HCT116 (cell line): Measurements from ENCODE around the gene PTPN1. TPM values are rescaled to one million over a fixed set of nuclear protein-coding genes. Genes with fewer than 3 reads are reported as not detected.

Experiments
- ATAC-seq: fragments of 200-7000 bp; cut with Tn5 transposase; 2 replicates; pipeline ENCODE4 v1.9.1; 2020; ENCODE audit warnings: mild to moderate bottlenecking, moderate library complexity
- BruUV-seq: library from RNA; stranded (reverse); fragments of 400-500 nt; replicated peaks from 2 replicates; lab custom pipeline; 2021; lab: Mats Ljungman, UMichigan
- CTCF ChIA-PET: fragments of 300-600 bp; sonication (Branson Sonifier 250); formaldehyde crosslinking; loops from one replicate; lab custom pipeline; 2021; ENCODE audit warnings: antibody characterized with exemption; lab: Charles Lee
- POLR2A ChIA-PET: fragments of 300-600, 350-600 bp; sonication (Branson Sonifier 250); formaldehyde crosslinking; loops from one replicate; lab custom pipeline; 2021; ENCODE audit warnings: antibody characterized with exemption; lab: Charles Lee
- RAD21 ChIA-PET, 2 experiments: fragments of 300-600 bp; sonication (Branson Sonifier 250); formaldehyde crosslinking; loops; one replicate each; lab custom pipeline; 2023; ENCODE audit warnings: low total read pairs in 2 of 2; ENCODE audit not compliant: uncharacterized antibody in 2 of 2, unreplicated experiment in 2 of 2, low non-redundant PET in 1 of 2; lab: Charles Lee
- DNase-seq: peaks from one replicate; pipeline ENCODE4 v3.0.0-alpha.2; 2010; ENCODE audit warnings: low read depth, low spot score
- H2AFZ ChIP-seq: fragments of 200-600 bp; shearing (Covaris generic), sonication (generic); 2 replicates; pipeline ENCODE4 v1.6.1; 2017; ENCODE audit warnings: low read depth, mixed run types, mixed read lengths, antibody characterized with exemption, low read length; ENCODE audit not compliant: poor library complexity, severe bottlenecking
- H3K27ac ChIP-seq: 2 replicates; pipeline ENCODE4 v1.5.1; 2012; ENCODE audit warnings: low read depth, low read length
- H3K27me3 ChIP-seq: fragments of 200-600 bp; sonication (generic); 2 replicates; pipeline ENCODE4 v1.6.1; 2016; ENCODE audit warnings: mixed run types, low read length, mixed read lengths; ENCODE audit not compliant: insufficient read depth
- H3K36me3 ChIP-seq, 2 experiments: fragments of 200-500 bp in 1 of 2; fragments of 200-600 bp in 1 of 2; sonication (Bioruptor generic) in 1 of 2; sonication (generic) in 1 of 2; 2 replicates each; pipeline versions ENCODE4 v1.5.1 to v1.6.1; 2014 to 2016; ENCODE audit warnings: low read length in 2 of 2, inconsistent platforms in 1 of 2, mixed read lengths in 1 of 2, mixed run types in 1 of 2; ENCODE audit not compliant: insufficient read depth in 2 of 2, control insufficient read depth in 1 of 2
- H3K4me1 ChIP-seq, 2 experiments: fragments of 200-600 bp in 1 of 2; sonication (generic) in 1 of 2; 2 replicates each; pipeline versions ENCODE4 v1.5.1 to v1.6.1; 2012 to 2017; ENCODE audit warnings: low read length in 2 of 2, inconsistent platforms in 1 of 2, mild to moderate bottlenecking in 1 of 2, mixed read lengths in 1 of 2, mixed run types in 1 of 2, moderate library complexity in 1 of 2; ENCODE audit not compliant: insufficient read depth in 2 of 2, control insufficient read depth in 1 of 2
- H3K4me2 ChIP-seq: fragments of 200-600 bp; sonication (generic); 2 replicates; pipeline ENCODE4 v1.6.1; 2017; ENCODE audit warnings: mixed run types, low read length, mixed read lengths
- H3K4me3 ChIP-seq, 2 experiments: fragments of 200-600 bp in 1 of 2; sonication (generic) in 1 of 2; replicated peaks in 1 of 2; 2 replicates each; pipeline ENCODE4 v1.5.1; 2011 to 2016; ENCODE audit warnings: low read length in 2 of 2, control low read depth in 1 of 2, low read depth in 1 of 2, mild to moderate bottlenecking in 1 of 2, mixed read lengths in 1 of 2, mixed run types in 1 of 2
- H3K79me2 ChIP-seq: fragments of 200-600 bp; sonication (generic); 2 replicates; pipeline ENCODE4 v1.6.1; 2017; ENCODE audit warnings: mild to moderate bottlenecking, mixed run types, low read length, moderate library complexity, mixed read lengths; ENCODE audit not compliant: insufficient read depth
- H3K9ac ChIP-seq: fragments of 200-600 bp; sonication (generic); 2 replicates; pipeline ENCODE4 v1.6.1; 2016; ENCODE audit warnings: low read length, mixed read lengths
- H3K9me2 ChIP-seq: fragments of 200-600 bp; sonication (generic), shearing (Covaris generic); 2 replicates; pipeline ENCODE4 v1.6.1; 2017; ENCODE audit warnings: mixed run types, mild to moderate bottlenecking, moderate library complexity; ENCODE audit not compliant: insufficient read depth
- H3K9me3 ChIP-seq, 2 experiments: fragments of 200-500 bp in 1 of 2; fragments of 200-600 bp in 1 of 2; sonication (Bioruptor generic) in 1 of 2; sonication (generic) in 1 of 2; 2 replicates each; pipeline ENCODE4 v1.6.1; 2014 to 2017; ENCODE audit warnings: low read length in 2 of 2, mixed read lengths in 2 of 2, inconsistent platforms in 1 of 2, low read depth in 1 of 2, mild to moderate bottlenecking in 1 of 2, mixed run types in 1 of 2, moderate library complexity in 1 of 2; ENCODE audit not compliant: control insufficient read depth in 1 of 2, insufficient read depth in 1 of 2
- H4K20me1 ChIP-seq: fragments of 200-600 bp; sonication (generic), shearing (Covaris generic); 2 replicates; pipeline ENCODE4 v1.6.1; 2017; ENCODE audit warnings: mixed run types, mild to moderate bottlenecking, moderate library complexity; ENCODE audit not compliant: insufficient read depth
- CBX3 ChIP-seq: IDR thresholded peaks from 2 replicates; pipeline ENCODE4 v1.6.1; 2012; ENCODE audit warnings: low read depth
- CEBPB ChIP-seq: IDR thresholded peaks from 2 replicates; pipeline ENCODE4 v1.6.1; 2012; ENCODE audit warnings: low read depth
- ELF1 ChIP-seq: IDR thresholded peaks from 2 replicates; pipeline ENCODE4 v1.6.1; 2012; ENCODE audit warnings: low read depth, borderline replicate concordance
- EZH2phosphoT487 ChIP-seq: fragments of 200-600 bp; IDR thresholded peaks from 2 replicates; pipeline ENCODE4 v1.6.1; 2018; ENCODE audit warnings: antibody characterized with exemption, borderline replicate concordance
- FOSL1 ChIP-seq: IDR thresholded peaks from 2 replicates; pipeline ENCODE4 v1.6.1; 2012; ENCODE audit warnings: low read depth
- JUND ChIP-seq: IDR thresholded peaks from 2 replicates; pipeline ENCODE4 v1.6.1; 2012
- POLR2A ChIP-seq: IDR thresholded peaks from 2 replicates; pipeline ENCODE4 v1.7.0; 2011; ENCODE audit warnings: borderline replicate concordance; ENCODE audit not compliant: insufficient read depth, insufficient read length; ENCODE audit errors: extremely low read depth
- SIN3A ChIP-seq: IDR thresholded peaks from 2 replicates; pipeline ENCODE4 v1.6.1; 2012; ENCODE audit warnings: low read depth
- YY1 ChIP-seq: IDR thresholded peaks from 2 replicates; pipeline ENCODE4 v1.6.1; 2011; ENCODE audit warnings: low read length, low read depth, moderate library complexity, mild to moderate bottlenecking; ENCODE audit not compliant: insufficient replicate concordance; ENCODE audit errors: extremely low read depth
- ZFX ChIP-seq: fragments of 450-650 bp; IDR thresholded peaks from 2 replicates; pipeline ENCODE4 v1.6.1; 2017
- intact Hi-C: fragments of 100-400 bp; cut with micrococcal nuclease; formaldehyde crosslinking; loops from 2 replicates; pipeline ENCODE4 v1.10.0; 2022
- total RNA-seq: library from RNA; stranded (reverse); gene quantifications from one replicate; pipeline ENCODE4 v1.2.1, GENCODE V29; 2021; ENCODE audit not compliant: unreplicated experiment
- TF ChIP-seq, protein P1 (sequence below): IDR thresholded peaks from 2 replicates; pipeline ENCODE4 v1.6.1; 2012; ENCODE audit warnings: low read depth
- TF ChIP-seq, protein P2 (sequence below): IDR thresholded peaks from 2 replicates; pipeline ENCODE4 v1.6.1; 2012
- TF ChIP-seq, protein P3 (sequence below): IDR thresholded peaks from 2 replicates; pipeline ENCODE4 v1.6.1; 2012

The PTPN1 gene
- total RNA-seq, 1 experiment from 2014 or later: 47.5 TPM

DNA sequence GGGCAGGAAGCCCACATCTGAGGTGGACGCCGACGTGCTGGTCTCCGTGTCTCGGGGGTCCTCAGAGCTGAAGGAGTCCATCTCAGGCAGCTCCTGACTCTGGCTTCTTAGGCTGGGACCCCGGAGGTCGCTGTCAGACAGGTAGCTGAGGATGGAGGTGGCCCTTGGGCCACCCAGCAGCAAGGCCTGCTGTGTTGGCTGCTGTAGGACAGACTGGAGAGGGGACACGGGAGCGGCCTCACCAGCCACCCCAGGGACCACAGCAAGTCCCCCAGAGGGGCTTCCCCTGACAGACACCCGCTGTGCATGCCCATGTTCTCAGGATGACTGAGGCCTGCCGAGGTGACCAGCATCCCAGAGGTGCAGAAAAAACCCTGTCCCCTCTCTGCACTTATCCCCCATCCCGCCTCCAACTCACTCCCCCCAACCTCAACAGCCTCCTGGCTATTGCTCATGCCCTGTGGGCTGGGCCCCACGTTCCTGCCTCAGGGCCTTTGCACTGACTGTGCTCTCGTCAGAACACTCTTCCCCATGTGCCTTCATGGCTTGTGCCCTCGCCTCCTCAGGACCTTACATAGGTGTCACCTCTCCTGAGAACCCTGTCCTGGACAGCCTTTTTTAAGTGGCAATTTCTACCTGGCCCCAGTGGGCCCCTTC is 92.4 kb downstream of the PTPN1 start:
- no peaks in the 10 kb centered on the region for H3K79me2 ChIP-seq
- H3K9ac ChIP-seq: no peak overlapping the region
- H2AFZ ChIP-seq: no peak overlapping the region
- no peaks in the 10 kb centered on the region for H4K20me1 ChIP-seq
- H3K4me2 ChIP-seq: no peak overlapping the region
- H3K36me3 ChIP-seq: no peaks in the 10 kb centered on the region
- POLR2A ChIA-PET: no interaction called here
- TF ChIP-seq POLR2A (no peak), FOSL1 (no peak), JUND (no peak), CBX3 (no peak), ELF1 (no peak), ZFX (no peak), SIN3A (no peak), YY1 (no peak), CEBPB (no peak), EZH2phosphoT487 (no peak)
- TF ChIP-seq, protein P1, sequence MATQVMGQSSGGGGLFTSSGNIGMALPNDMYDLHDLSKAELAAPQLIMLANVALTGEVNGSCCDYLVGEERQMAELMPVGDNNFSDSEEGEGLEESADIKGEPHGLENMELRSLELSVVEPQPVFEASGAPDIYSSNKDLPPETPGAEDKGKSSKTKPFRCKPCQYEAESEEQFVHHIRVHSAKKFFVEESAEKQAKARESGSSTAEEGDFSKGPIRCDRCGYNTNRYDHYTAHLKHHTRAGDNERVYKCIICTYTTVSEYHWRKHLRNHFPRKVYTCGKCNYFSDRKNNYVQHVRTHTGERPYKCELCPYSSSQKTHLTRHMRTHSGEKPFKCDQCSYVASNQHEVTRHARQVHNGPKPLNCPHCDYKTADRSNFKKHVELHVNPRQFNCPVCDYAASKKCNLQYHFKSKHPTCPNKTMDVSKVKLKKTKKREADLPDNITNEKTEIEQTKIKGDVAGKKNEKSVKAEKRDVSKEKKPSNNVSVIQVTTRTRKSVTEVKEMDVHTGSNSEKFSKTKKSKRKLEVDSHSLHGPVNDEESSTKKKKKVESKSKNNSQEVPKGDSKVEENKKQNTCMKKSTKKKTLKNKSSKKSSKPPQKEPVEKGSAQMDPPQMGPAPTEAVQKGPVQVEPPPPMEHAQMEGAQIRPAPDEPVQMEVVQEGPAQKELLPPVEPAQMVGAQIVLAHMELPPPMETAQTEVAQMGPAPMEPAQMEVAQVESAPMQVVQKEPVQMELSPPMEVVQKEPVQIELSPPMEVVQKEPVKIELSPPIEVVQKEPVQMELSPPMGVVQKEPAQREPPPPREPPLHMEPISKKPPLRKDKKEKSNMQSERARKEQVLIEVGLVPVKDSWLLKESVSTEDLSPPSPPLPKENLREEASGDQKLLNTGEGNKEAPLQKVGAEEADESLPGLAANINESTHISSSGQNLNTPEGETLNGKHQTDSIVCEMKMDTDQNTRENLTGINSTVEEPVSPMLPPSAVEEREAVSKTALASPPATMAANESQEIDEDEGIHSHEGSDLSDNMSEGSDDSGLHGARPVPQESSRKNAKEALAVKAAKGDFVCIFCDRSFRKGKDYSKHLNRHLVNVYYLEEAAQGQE: no peak
- TF ChIP-seq, protein P2, sequence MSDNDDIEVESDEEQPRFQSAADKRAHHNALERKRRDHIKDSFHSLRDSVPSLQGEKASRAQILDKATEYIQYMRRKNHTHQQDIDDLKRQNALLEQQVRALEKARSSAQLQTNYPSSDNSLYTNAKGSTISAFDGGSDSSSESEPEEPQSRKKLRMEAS: no peak
- TF ChIP-seq, protein P3, sequence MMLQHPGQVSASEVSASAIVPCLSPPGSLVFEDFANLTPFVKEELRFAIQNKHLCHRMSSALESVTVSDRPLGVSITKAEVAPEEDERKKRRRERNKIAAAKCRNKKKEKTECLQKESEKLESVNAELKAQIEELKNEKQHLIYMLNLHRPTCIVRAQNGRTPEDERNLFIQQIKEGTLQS: no peak
- H3K4me3 ChIP-seq: no peak overlapping the region
- RAD21 ChIA-PET: no interaction called here
- CTCF ChIA-PET: no interaction called here
- H3K27me3 ChIP-seq: no peaks in the 10 kb centered on the region
- intact Hi-C loops: no loop called here
- peaks cover 2 to 4% of the 10 kb centered on the region in 2 experiments; a peak in 1 of 4 replicates for H3K4me1 ChIP-seq
- BruUV-seq: no TSS peak
- no peak overlapping the region for H3K27ac ChIP-seq
- ATAC-seq: no peak
- no peaks in the 10 kb centered on the region for H3K9me3 ChIP-seq
- DNase-seq: no peak
- H3K9me2 ChIP-seq: no peaks in the 10 kb centered on the region
